PC-9 (cell line): ENCODE measurements around the gene C11orf52.

Experiments
- EZH2 ChIP-seq: fragments of 200-600 bp; sonication (generic); IDR thresholded peaks from 2 replicates; pipeline ENCODE4 v1.8.0; 2017; ENCODE audit warnings: antibody characterized with exemption, low read depth
- TF ChIP-seq, protein P1 (sequence below): fragments of 200-600 bp; sonication (generic); conservative IDR thresholded peaks from 2 replicates; pipeline ENCODE4 v1.6.1; 2017; ENCODE audit warnings: mixed run types, antibody characterized with exemption, mild to moderate bottlenecking, moderate library complexity

DNA sequence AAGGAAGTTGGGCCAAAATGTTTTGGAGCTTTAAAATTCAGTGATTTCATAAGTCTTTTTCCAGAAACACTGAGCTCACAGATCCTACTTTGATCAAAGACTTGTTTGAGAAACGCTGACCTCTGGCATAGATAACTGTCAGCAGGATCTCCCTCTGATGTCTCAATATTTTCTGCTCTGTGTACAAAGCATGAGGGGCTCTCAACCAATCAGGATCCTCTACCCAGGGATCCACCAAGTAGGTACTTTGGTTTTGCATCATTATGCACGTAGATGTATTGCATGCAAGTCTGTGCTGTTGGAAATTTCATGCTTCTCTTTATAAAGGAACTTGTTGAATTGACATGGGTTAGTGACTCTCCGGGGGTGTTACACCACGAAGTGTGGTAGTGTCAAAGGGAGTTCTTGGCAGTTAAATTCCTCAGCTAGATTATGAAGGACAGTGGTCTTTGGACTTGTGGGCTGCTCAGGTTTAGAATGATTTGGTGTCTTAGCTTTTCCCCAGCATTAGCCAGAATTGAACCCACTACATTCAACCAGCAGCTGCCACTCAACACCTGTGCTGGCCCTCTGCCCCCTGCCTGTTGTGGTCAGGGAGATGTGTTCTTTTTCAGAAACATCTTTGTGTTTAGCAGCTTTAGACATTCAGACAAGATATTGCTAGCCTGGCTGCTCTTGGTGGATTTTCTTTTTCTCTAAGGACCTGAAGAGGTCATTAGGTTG is 16.8 kb downstream of the C11orf52 start:
- TF ChIP-seq, protein P1, sequence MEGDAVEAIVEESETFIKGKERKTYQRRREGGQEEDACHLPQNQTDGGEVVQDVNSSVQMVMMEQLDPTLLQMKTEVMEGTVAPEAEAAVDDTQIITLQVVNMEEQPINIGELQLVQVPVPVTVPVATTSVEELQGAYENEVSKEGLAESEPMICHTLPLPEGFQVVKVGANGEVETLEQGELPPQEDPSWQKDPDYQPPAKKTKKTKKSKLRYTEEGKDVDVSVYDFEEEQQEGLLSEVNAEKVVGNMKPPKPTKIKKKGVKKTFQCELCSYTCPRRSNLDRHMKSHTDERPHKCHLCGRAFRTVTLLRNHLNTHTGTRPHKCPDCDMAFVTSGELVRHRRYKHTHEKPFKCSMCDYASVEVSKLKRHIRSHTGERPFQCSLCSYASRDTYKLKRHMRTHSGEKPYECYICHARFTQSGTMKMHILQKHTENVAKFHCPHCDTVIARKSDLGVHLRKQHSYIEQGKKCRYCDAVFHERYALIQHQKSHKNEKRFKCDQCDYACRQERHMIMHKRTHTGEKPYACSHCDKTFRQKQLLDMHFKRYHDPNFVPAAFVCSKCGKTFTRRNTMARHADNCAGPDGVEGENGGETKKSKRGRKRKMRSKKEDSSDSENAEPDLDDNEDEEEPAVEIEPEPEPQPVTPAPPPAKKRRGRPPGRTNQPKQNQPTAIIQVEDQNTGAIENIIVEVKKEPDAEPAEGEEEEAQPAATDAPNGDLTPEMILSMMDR = no peak
- TF ChIP-seq EZH2 = no peak
